Measurements from ENCODE around the gene BCAS4.

GRCh38 chr20:50838322-50838625 lies 43.4 kb downstream of the BCAS4 start:
- TF ChIP-seq CTCF (IDR thresholded peaks at IDR 0.05; ENCODE audit: low read depth, low read length) = no peak
- TF ChIP-seq EZH2phosphoT487 (IDR thresholded peaks at IDR 0.05; ENCODE audit: low read depth) = no peak

Data from OCI-LY3 (cell line).